HepG2 (cell line): ENCODE results near the gene KIAA1958. TPM values are rescaled to one million over a fixed set of nuclear protein-coding genes. Genes with fewer than 3 reads are reported as not detected.
A peak's percentile ranks its signal among the peaks of the same experiment; 100 is the strongest.

Experiments
- BRD4 ChIP-seq: sonication (generic); formaldehyde crosslinking; IDR thresholded peaks from 2 replicates; pipeline ENCODE4 v1.4.0; 2020; ENCODE audit warnings: missing genetic modification reagents
- HDAC1 ChIP-seq: sonication (generic); formaldehyde crosslinking; IDR thresholded peaks from 2 replicates; pipeline ENCODE4 v1.5.1; 2020; ENCODE audit warnings: mild to moderate bottlenecking, missing genetic modification reagents
- RBAK ChIP-seq: sonication (generic); formaldehyde crosslinking; IDR thresholded peaks from 2 replicates; pipeline ENCODE4 v1.5.1; 2020; ENCODE audit warnings: mild to moderate bottlenecking, missing genetic modification reagents
- RCOR2 ChIP-seq: IDR thresholded peaks from 2 replicates; pipeline ENCODE4 v1.6.1; 2016; ENCODE audit warnings: missing biosample characterization, missing genetic modification reagents
- SAFB2 ChIP-seq: sonication (generic); formaldehyde crosslinking; IDR thresholded peaks from 2 replicates; pipeline ENCODE4 v1.5.1; 2020; ENCODE audit warnings: missing genetic modification reagents, low read depth, mild to moderate bottlenecking, borderline replicate concordance
- ZBTB38 ChIP-seq: sonication (generic); formaldehyde crosslinking; IDR thresholded peaks from 2 replicates; pipeline ENCODE4 v1.5.1; 2020; ENCODE audit warnings: mild to moderate bottlenecking, missing genetic modification reagents
- ZFP41 ChIP-seq: sonication (generic); formaldehyde crosslinking; IDR thresholded peaks from 2 replicates; pipeline ENCODE4 v1.4.0; 2020; ENCODE audit warnings: mild to moderate bottlenecking, missing genetic modification reagents, borderline replicate concordance
- ZNF10 ChIP-seq: sonication (generic); formaldehyde crosslinking; IDR thresholded peaks from 2 replicates; pipeline ENCODE4 v1.4.0; 2020; ENCODE audit warnings: mild to moderate bottlenecking, low read depth, missing genetic modification reagents, borderline replicate concordance
- ZNF232 ChIP-seq: sonication (generic); formaldehyde crosslinking; IDR thresholded peaks from 2 replicates; pipeline ENCODE4 v1.4.0; 2020; ENCODE audit warnings: missing genetic modification reagents, borderline replicate concordance
- ZNF75D ChIP-seq: sonication (generic); formaldehyde crosslinking; IDR thresholded peaks from 2 replicates; pipeline ENCODE4 v1.8.1; 2023; ENCODE audit warnings: missing genetic modification reagents, mild to moderate bottlenecking, borderline replicate concordance
- ZNF775 ChIP-seq: sonication (generic); formaldehyde crosslinking; IDR thresholded peaks from 2 replicates; pipeline ENCODE4 v1.4.0; 2020; ENCODE audit warnings: missing genetic modification reagents, mild to moderate bottlenecking, moderate library complexity, borderline replicate concordance
- ZNF850 ChIP-seq: sonication (generic); formaldehyde crosslinking; conservative IDR thresholded peaks from 2 replicates; pipeline ENCODE4 v1.9.0; 2021; ENCODE audit warnings: mild to moderate bottlenecking, missing genetic modification reagents
- polyA plus RNA-seq, 8 experiments: library from polyadenylated mRNA; depleted of rRNA in 3 of 8; stranded (reverse) in 7 of 8; unstranded in 1 of 8; fragments of >200 nt; fragmentation: Illumina TruSeq in 4 of 8; extraction: Trizol in 4 of 8; gene quantifications; 2 replicates each; pipeline versions ENCODE4 v1.2.1 to v1.2.3, GENCODE V29; 2011 to 2016; ENCODE audit warnings: low read depth in 4 of 8, missing spikeins in 1 of 8, mixed read lengths in 1 of 8; ENCODE audit not compliant: insufficient read depth in 1 of 8
- total RNA-seq, 5 experiments: library from RNA; depleted of rRNA; stranded (reverse); fragments of >200 nt; fragmentation: Illumina TruSeq; extraction: Trizol; gene quantifications; 2 replicates each; pipeline ENCODE4 v1.2.3, GENCODE V29; 2016; ENCODE audit warnings: low read depth in 1 of 5
- TF ChIP-seq, protein P1 (sequence below), 2 experiments: sonication (generic) in 1 of 2; formaldehyde crosslinking in 1 of 2; IDR thresholded peaks; 2 replicates each; pipeline versions ENCODE4 v1.6.1 to v1.9.0; 2014 to 2022; ENCODE audit warnings: antibody characterized with exemption in 1 of 2, borderline replicate concordance in 1 of 2, inconsistent platforms in 1 of 2, low read depth in 1 of 2, missing genetic modification reagents in 1 of 2
- TF ChIP-seq, protein P2 (sequence below): sonication (generic); formaldehyde crosslinking; IDR thresholded peaks from 2 replicates; pipeline ENCODE4 v1.5.0; 2020; ENCODE audit warnings: missing genetic modification reagents
- TF ChIP-seq, protein P3 (sequence below): sonication (generic); formaldehyde crosslinking; IDR thresholded peaks from 2 replicates; pipeline ENCODE4 v1.8.0; 2022; ENCODE audit warnings: mild to moderate bottlenecking, missing genetic modification reagents
- TF ChIP-seq, protein P4 (sequence below): sonication (generic); formaldehyde crosslinking; conservative IDR thresholded peaks from 2 replicates; pipeline ENCODE4 v1.8.1; 2023; ENCODE audit warnings: missing genetic modification reagents
- TF ChIP-seq, protein P5 (sequence below): sonication (generic); formaldehyde crosslinking; IDR thresholded peaks from 2 replicates; pipeline ENCODE4 v1.5.0; 2020; ENCODE audit warnings: missing genetic modification reagents
- TF ChIP-seq, protein P6 (sequence below): sonication (generic); formaldehyde crosslinking; IDR thresholded peaks from 2 replicates; pipeline ENCODE4 v1.5.0; 2020; ENCODE audit warnings: missing genetic modification reagents

Gene KIAA1958
- total and polyA plus RNA-seq, 2 of the 13 experiments (the other 11 are each of a cell fraction or from before 2014, with no cell fraction given): 8.5 to 10.3 TPM

DNA sequence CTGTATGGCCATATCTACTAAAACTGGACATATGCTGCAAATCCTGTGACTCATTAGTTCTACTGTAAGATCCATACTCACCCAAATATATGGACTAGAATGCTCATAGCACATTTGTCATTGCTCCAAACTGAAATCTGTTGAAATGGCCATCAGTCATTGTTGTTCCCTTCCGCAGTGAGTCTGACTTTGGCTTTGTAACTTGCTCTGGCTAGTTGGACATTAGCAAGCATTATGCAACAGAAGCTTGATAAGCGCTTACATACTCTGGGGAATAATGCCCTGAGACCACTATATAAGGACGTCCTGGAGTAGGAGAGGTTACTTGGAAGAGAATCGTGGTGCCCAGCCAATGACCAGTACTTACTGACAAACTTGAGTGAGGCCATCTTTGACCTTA lies 9.0 kb downstream of the KIAA1958 start (continued):
- TF ChIP-seq, protein P1, sequence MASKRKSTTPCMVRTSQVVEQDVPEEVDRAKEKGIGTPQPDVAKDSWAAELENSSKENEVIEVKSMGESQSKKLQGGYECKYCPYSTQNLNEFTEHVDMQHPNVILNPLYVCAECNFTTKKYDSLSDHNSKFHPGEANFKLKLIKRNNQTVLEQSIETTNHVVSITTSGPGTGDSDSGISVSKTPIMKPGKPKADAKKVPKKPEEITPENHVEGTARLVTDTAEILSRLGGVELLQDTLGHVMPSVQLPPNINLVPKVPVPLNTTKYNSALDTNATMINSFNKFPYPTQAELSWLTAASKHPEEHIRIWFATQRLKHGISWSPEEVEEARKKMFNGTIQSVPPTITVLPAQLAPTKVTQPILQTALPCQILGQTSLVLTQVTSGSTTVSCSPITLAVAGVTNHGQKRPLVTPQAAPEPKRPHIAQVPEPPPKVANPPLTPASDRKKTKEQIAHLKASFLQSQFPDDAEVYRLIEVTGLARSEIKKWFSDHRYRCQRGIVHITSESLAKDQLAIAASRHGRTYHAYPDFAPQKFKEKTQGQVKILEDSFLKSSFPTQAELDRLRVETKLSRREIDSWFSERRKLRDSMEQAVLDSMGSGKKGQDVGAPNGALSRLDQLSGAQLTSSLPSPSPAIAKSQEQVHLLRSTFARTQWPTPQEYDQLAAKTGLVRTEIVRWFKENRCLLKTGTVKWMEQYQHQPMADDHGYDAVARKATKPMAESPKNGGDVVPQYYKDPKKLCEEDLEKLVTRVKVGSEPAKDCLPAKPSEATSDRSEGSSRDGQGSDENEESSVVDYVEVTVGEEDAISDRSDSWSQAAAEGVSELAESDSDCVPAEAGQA (IDR thresholded peaks at IDR 0.05; ENCODE audit: low read depth): no peak
- TF ChIP-seq, protein P1 (CRISPR knock-in tag; IDR thresholded peaks at IDR 0.05; ENCODE audit: borderline replicate concordance): no peak
- TF ChIP-seq, protein P2, sequence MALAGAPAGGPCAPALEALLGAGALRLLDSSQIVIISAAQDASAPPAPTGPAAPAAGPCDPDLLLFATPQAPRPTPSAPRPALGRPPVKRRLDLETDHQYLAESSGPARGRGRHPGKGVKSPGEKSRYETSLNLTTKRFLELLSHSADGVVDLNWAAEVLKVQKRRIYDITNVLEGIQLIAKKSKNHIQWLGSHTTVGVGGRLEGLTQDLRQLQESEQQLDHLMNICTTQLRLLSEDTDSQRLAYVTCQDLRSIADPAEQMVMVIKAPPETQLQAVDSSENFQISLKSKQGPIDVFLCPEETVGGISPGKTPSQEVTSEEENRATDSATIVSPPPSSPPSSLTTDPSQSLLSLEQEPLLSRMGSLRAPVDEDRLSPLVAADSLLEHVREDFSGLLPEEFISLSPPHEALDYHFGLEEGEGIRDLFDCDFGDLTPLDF (CRISPR knock-in tag): no peak
- TF ChIP-seq RBAK (CRISPR knock-in tag) (no peak), RCOR2 (CRISPR knock-in tag) (no peak), ZBTB38 (CRISPR knock-in tag) (no peak), BRD4 (no peak), ZNF75D (CRISPR knock-in tag) (no peak), HDAC1 (CRISPR knock-in tag) (no peak), ZFP41 (CRISPR knock-in tag) (no peak), ZNF775 (CRISPR knock-in tag) (no peak), SAFB2 (CRISPR knock-in tag) (no peak), ZNF850 (CRISPR knock-in tag) (no peak), ZNF10 (no peak), ZNF232 (CRISPR knock-in tag) (no peak)
- TF ChIP-seq, protein P3, sequence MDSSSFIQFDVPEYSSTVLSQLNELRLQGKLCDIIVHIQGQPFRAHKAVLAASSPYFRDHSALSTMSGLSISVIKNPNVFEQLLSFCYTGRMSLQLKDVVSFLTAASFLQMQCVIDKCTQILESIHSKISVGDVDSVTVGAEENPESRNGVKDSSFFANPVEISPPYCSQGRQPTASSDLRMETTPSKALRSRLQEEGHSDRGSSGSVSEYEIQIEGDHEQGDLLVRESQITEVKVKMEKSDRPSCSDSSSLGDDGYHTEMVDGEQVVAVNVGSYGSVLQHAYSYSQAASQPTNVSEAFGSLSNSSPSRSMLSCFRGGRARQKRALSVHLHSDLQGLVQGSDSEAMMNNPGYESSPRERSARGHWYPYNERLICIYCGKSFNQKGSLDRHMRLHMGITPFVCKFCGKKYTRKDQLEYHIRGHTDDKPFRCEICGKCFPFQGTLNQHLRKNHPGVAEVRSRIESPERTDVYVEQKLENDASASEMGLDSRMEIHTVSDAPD: no peak
- TF ChIP-seq, protein P4, sequence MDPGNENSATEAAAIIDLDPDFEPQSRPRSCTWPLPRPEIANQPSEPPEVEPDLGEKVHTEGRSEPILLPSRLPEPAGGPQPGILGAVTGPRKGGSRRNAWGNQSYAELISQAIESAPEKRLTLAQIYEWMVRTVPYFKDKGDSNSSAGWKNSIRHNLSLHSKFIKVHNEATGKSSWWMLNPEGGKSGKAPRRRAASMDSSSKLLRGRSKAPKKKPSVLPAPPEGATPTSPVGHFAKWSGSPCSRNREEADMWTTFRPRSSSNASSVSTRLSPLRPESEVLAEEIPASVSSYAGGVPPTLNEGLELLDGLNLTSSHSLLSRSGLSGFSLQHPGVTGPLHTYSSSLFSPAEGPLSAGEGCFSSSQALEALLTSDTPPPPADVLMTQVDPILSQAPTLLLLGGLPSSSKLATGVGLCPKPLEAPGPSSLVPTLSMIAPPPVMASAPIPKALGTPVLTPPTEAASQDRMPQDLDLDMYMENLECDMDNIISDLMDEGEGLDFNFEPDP: no peak
- TF ChIP-seq, protein P5, sequence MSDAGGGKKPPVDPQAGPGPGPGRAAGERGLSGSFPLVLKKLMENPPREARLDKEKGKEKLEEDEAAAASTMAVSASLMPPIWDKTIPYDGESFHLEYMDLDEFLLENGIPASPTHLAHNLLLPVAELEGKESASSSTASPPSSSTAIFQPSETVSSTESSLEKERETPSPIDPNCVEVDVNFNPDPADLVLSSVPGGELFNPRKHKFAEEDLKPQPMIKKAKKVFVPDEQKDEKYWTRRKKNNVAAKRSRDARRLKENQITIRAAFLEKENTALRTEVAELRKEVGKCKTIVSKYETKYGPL: peak; percentile 73; the same call in 1 of the 2 replicates
- TF ChIP-seq, protein P6, sequence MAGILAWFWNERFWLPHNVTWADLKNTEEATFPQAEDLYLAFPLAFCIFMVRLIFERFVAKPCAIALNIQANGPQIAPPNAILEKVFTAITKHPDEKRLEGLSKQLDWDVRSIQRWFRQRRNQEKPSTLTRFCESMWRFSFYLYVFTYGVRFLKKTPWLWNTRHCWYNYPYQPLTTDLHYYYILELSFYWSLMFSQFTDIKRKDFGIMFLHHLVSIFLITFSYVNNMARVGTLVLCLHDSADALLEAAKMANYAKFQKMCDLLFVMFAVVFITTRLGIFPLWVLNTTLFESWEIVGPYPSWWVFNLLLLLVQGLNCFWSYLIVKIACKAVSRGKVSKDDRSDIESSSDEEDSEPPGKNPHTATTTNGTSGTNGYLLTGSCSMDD (CRISPR knock-in tag): no peak
